IMR-90 (cell line): ENCODE measurements around the gene MEGF11. TPM values are rescaled to one million over a fixed set of nuclear protein-coding genes. Genes with fewer than 3 reads are reported as not detected.

Experiments used
- ATAC-seq: fragments of 200-7000 bp; cut with Tn5 transposase; 2 replicates; pipeline ENCODE4 v1.9.1; 2020; ENCODE audit warnings: low read depth, mild to moderate bottlenecking, moderate library complexity
- BruUV-seq: library from RNA; stranded (reverse); fragments of 400-500 nt; replicated peaks from 2 replicates; lab custom pipeline; 2021; lab: Mats Ljungman, UMichigan
- CTCF ChIA-PET: fragments of 300-600 bp; formaldehyde crosslinking; extraction: SDS; loops from one replicate; lab custom pipeline; 2021; ENCODE audit warnings: antibody characterized with exemption; lab: Yijun Ruan, JAX
- POLR2A ChIA-PET: fragments of 300-600 bp; sonication (Branson Sonifier 250); formaldehyde crosslinking; loops from one replicate; lab custom pipeline; 2022; ENCODE audit warnings: antibody characterized with exemption; ENCODE audit not compliant: unreplicated experiment; lab: Charles Lee
- DNase-seq: peaks from one replicate; pipeline ENCODE4 v3.0.0; 2013
- H2AFZ ChIP-seq: replicated peaks from 2 replicates; pipeline ENCODE3; 2013; ENCODE audit warnings: low read length, mild to moderate bottlenecking; ENCODE audit not compliant: poor library complexity
- H2AK5ac ChIP-seq: 2 replicates; pipeline ENCODE4 v1.6.1; 2013; ENCODE audit warnings: low read depth, low read length, inconsistent platforms
- H2AK9ac ChIP-seq: replicated peaks from 2 replicates; pipeline ENCODE3; 2013; ENCODE audit warnings: mild to moderate bottlenecking, low read depth, low read length, moderate library complexity; ENCODE audit not compliant: poor library complexity
- H2BK120ac ChIP-seq: 2 replicates; pipeline ENCODE4 v1.6.1; 2013; ENCODE audit warnings: low read depth, low read length, inconsistent platforms
- H2BK15ac ChIP-seq: 3 replicates; pipeline ENCODE4 v1.6.1; 2013; ENCODE audit warnings: low read depth, low read length, inconsistent platforms
- H2BK20ac ChIP-seq: 2 replicates; pipeline ENCODE4 v1.6.1; 2013; ENCODE audit warnings: low read depth, mild to moderate bottlenecking, inconsistent platforms, low read length, moderate library complexity
- H2BK5ac ChIP-seq: 2 replicates; pipeline ENCODE4 v1.6.1; 2013; ENCODE audit warnings: mild to moderate bottlenecking, low read depth, low read length, inconsistent platforms; ENCODE audit not compliant: poor library complexity, severe bottlenecking
- H3K14ac ChIP-seq: replicated peaks from 2 replicates; pipeline ENCODE4 v1.6.1; 2013; ENCODE audit warnings: low read depth, low read length, inconsistent platforms
- H3K18ac ChIP-seq: 2 replicates; pipeline ENCODE4 v1.6.1; 2013; ENCODE audit warnings: low read depth, low read length, control low read depth
- H3K23ac ChIP-seq: 2 replicates; pipeline ENCODE4 v1.6.1; 2013; ENCODE audit warnings: low read depth, low read length, inconsistent platforms
- H3K27ac ChIP-seq: 2 replicates; pipeline ENCODE4 v1.5.1; 2013; ENCODE audit warnings: mild to moderate bottlenecking, control low read depth, low read length; ENCODE audit not compliant: insufficient read depth
- H3K27me3 ChIP-seq: 2 replicates; pipeline ENCODE4 v1.6.1; 2013; ENCODE audit warnings: low read length; ENCODE audit not compliant: control insufficient read depth, insufficient read depth
- H3K36me3 ChIP-seq: 2 replicates; pipeline ENCODE4 v1.6.1; 2013; ENCODE audit warnings: low read length, mixed read lengths; ENCODE audit not compliant: control insufficient read depth, insufficient read depth
- H3K4ac ChIP-seq: 2 replicates; pipeline ENCODE4 v1.6.1; 2013; ENCODE audit warnings: low read depth, low read length, inconsistent platforms
- H3K4me1 ChIP-seq: 2 replicates; pipeline ENCODE4 v1.6.1; 2013; ENCODE audit warnings: low read length, mixed read lengths; ENCODE audit not compliant: control insufficient read depth, insufficient read depth
- H3K4me2 ChIP-seq: 2 replicates; pipeline ENCODE4 v1.6.1; 2013; ENCODE audit warnings: low read depth, mild to moderate bottlenecking, control low read depth, low read length, moderate library complexity
- H3K4me3 ChIP-seq: 2 replicates; pipeline ENCODE4 v1.5.1; 2013; ENCODE audit warnings: low read depth, mild to moderate bottlenecking, control low read depth, low read length, moderate library complexity; ENCODE audit not compliant: insufficient read depth
- H3K56ac ChIP-seq: 2 replicates; pipeline ENCODE4 v1.6.1; 2013; ENCODE audit warnings: low read length, inconsistent platforms; ENCODE audit not compliant: insufficient read depth; ENCODE audit errors: extremely low read depth
- H3K79me1 ChIP-seq, 2 experiments: 2 replicates each; pipeline ENCODE4 v1.6.1; 2013; ENCODE audit warnings: low read length in 2 of 2, inconsistent platforms in 1 of 2, low read depth in 1 of 2
- H3K9ac ChIP-seq: 2 replicates; pipeline ENCODE4 v1.6.1; 2013; ENCODE audit warnings: low read depth, low read length, control low read depth
- H3K9me1 ChIP-seq: 2 replicates; pipeline ENCODE4 v1.6.1; 2013; ENCODE audit warnings: low read length, inconsistent platforms; ENCODE audit not compliant: insufficient read depth
- H3K9me3 ChIP-seq: 2 replicates; pipeline ENCODE4 v1.6.1; 2013; ENCODE audit warnings: low read length; ENCODE audit not compliant: control insufficient read depth, insufficient read depth
- H4K20me1 ChIP-seq: 2 replicates; pipeline ENCODE4 v1.6.1; 2013; ENCODE audit warnings: low read length, inconsistent platforms; ENCODE audit not compliant: insufficient read depth
- H4K5ac ChIP-seq: 2 replicates; pipeline ENCODE4 v1.6.1; 2013; ENCODE audit warnings: mild to moderate bottlenecking, low read depth, low read length, control low read depth
- H4K8ac ChIP-seq, 2 experiments: 2 replicates each; pipeline ENCODE4 v1.6.1; 2013; ENCODE audit warnings: low read depth in 2 of 2, low read length in 2 of 2, control low read depth in 1 of 2, inconsistent platforms in 1 of 2
- H4K91ac ChIP-seq: 2 replicates; pipeline ENCODE4 v1.6.1; 2013; ENCODE audit warnings: low read depth, low read length, inconsistent platforms; ENCODE audit not compliant: insufficient read depth
- ELK1 ChIP-seq: fragments of 150-350 bp; IDR thresholded peaks from 2 replicates; pipeline ENCODE4 v1.6.1; 2016; ENCODE audit warnings: low read depth, mild to moderate bottlenecking, low read length, moderate library complexity, borderline replicate concordance
- FOS ChIP-seq: fragments of 150-350 bp; IDR thresholded peaks from 2 replicates; pipeline ENCODE4 v1.6.1; 2016; ENCODE audit warnings: low read depth, low read length
- MAFK ChIP-seq: IDR thresholded peaks from 2 replicates; pipeline ENCODE4 v1.6.1; 2012; ENCODE audit warnings: low read depth, low read length, improper control_type of control experiment
- MAZ ChIP-seq: IDR thresholded peaks from 2 replicates; pipeline ENCODE4 v1.6.1; 2012; ENCODE audit warnings: low read depth, mild to moderate bottlenecking, low read length, improper control_type of control experiment, moderate library complexity, borderline replicate concordance
- NFE2L2 ChIP-seq: fragments of 150-350 bp; IDR thresholded peaks from 2 replicates; pipeline ENCODE4 v1.6.1; 2016; ENCODE audit warnings: low read depth, mild to moderate bottlenecking, low read length
- POLR2A ChIP-seq: IDR thresholded peaks from 2 replicates; pipeline ENCODE4 v1.6.1; 2012; ENCODE audit warnings: mild to moderate bottlenecking, low read depth, low read length
- WGBS, 2 experiments: methylation state at CpG; one replicate each; pipeline versions ENCODE4 v1.1.5 to v1.1.7; 2013; ENCODE audit warnings: missing lambda C conversion rate in 2 of 2; ENCODE audit not compliant: insufficient read length in 1 of 2; ENCODE audit errors: extremely low coverage in 2 of 2; 5-methylcytosine and 5-hydroxymethylcytosine counted together
- dilution Hi-C: fragments of 300-500 bp; cut with HindIII; formaldehyde crosslinking; loops from one replicate; pipeline ENCODE4 v1.14.3; 2018; ENCODE audit warnings: low sequenced_read_pairs; ENCODE audit not compliant: unreplicated experiment
- in situ Hi-C: fragments of 300-500 bp; cut with MboI; formaldehyde crosslinking; loops from 3 replicates; pipeline ENCODE4 v1.14.3; 2019; ENCODE audit warnings: low sequenced_read_pairs, inconsistent platforms, mixed read lengths
- intact Hi-C: fragments of 100-400 bp; cut with micrococcal nuclease; formaldehyde crosslinking; loops from 2 replicates; pipeline ENCODE4 v1.10.0; 2022
- polyA plus RNA-seq, 3 experiments: library from polyadenylated mRNA; depleted of rRNA; stranded (reverse); fragments of >200 nt; gene quantifications; 2 replicates each; pipeline ENCODE4 v1.2.3, GENCODE V29; 2012; ENCODE audit warnings: low replicate concordance in 1 of 3
- total RNA-seq: library from RNA; depleted of rRNA; stranded (reverse); fragments of >200 nt; gene quantifications from 2 replicates; pipeline ENCODE4 v1.2.3, GENCODE V29; 2012

The MEGF11 gene
- total and polyA plus RNA-seq, 2 of the 4 experiments (the other 2 are of a cell fraction) = not detected

- no peaks in the 10 kb centered on the region for H4K20me1 ChIP-seq
- H2BK120ac ChIP-seq = no peak overlapping the region
- H3K36me3 ChIP-seq = no peaks in the 10 kb centered on the region
- H3K9ac ChIP-seq = no peak overlapping the region
- ATAC-seq (no peak), DNase-seq (no peak)
- H3K4me3 ChIP-seq = no peak overlapping the region
- no peak overlapping the region for H3K56ac ChIP-seq
- no CpG with 5 or more reads among the region's 7 CpGs for WGBS, 2 experiments
- H2BK20ac ChIP-seq = no peak overlapping the region
- no peak overlapping the region for H2AK9ac ChIP-seq
- ChIA-PET POLR2A (no interaction called here), CTCF (no interaction called here)
- dilution Hi-C loops = no loop called here
- intact Hi-C loops = no loop called here
- no peaks in the 10 kb centered on the region for H3K9me3 ChIP-seq
- no peak overlapping the region for H2AFZ ChIP-seq
- H3K23ac ChIP-seq = no peak overlapping the region
- H3K4me1 ChIP-seq = no peaks in the 10 kb centered on the region
- in situ Hi-C loops = no loop called here
- H4K8ac ChIP-seq = no peak overlapping the region
- no peak overlapping the region for H2BK5ac ChIP-seq
- H3K14ac ChIP-seq = no peak overlapping the region
- H3K27me3 ChIP-seq = peaks cover 64% of the 10 kb centered on the region
- H3K9me1 ChIP-seq = no peaks in the 10 kb centered on the region
- no peak overlapping the region for H2AK5ac ChIP-seq
- TF ChIP-seq MAFK (no peak), MAZ (no peak), NFE2L2 (no peak), ELK1 (no peak), POLR2A (no peak), FOS (no peak)
- no TSS peak for BruUV-seq
- no peak overlapping the region for H3K27ac ChIP-seq
- H3K18ac ChIP-seq = no peak overlapping the region
- no peak overlapping the region for H3K4me2 ChIP-seq
- no peak overlapping the region for H4K5ac ChIP-seq
- no peak overlapping the region for H4K91ac ChIP-seq
- H3K4ac ChIP-seq = no peak overlapping the region
- no peaks in the 10 kb centered on the region for H3K79me1 ChIP-seq
- no peak overlapping the region for H2BK15ac ChIP-seq
These were observed 72.9 kb downstream of the MEGF11 start for GRCh38 chr15:66180531-66181097.
